Esophagus mucosa (tissue), 1 donor: Measurements from ENCODE around the gene PLK4. TPM values are rescaled to one million over a fixed set of nuclear protein-coding genes. Genes with fewer than 3 reads are reported as not detected.
"Not testable (repeated sequence)": the region's sequence is repeated elsewhere in the genome, so short reads cannot be mapped to it uniquely, and the experiment has no call there.

Experiments
- ATAC-seq: fragments of 200-7000 bp; cut with Tn5 transposase; one replicate; pipeline ENCODE4 v1.9.1; 2020
- total RNA-seq: library from RNA; stranded (reverse); gene quantifications from one replicate; pipeline ENCODE4 v1.2.4, GENCODE V29; 2023
- donor health status: DM: yes; HTN: yes; CAD: no.

The PLK4 gene
- 10.5 TPM for total RNA-seq

DNA sequence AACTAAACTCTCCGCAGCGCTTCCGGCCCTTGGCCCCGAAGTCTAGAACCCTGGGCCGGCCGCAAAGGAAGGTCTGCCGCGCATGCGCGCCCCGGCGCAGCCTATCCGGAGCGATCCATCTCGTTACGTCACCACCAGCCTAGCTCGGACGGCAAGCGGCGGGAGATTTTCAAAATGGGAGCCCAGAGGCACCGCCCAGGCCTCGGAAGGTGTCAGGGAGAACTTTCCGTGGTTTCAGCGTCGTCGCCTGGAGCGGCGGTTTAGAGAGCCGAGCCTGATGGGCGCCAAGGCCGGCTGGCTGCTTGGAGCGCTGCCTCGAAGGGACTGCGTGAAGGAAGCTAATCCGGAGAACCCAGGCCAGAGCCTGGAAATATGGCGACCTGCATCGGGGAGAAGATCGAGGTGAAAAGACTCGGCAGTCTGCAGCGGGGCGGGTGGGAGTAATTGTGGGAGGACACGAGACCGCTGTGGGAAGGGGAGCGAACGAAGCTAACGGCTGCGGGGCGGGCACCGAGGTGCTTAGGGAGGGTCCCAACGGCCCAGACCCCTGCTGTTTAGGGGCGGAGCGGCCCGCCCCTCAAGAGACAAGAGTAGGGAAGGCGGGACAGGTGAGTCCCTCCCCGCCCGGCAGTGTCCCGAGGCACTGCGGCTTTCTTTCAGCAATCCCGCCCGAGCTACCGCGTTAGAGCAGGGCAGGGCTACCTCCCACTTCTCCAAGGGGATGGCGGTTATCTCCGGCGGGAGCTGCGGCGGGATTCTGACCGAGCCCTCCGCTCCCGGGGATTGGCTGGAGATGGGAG is at the start of gene PLK4:
Gene PLK4, plus strand, starts transcription at position 131 of the 800 bp plus-strand sequence. Its CDS starts 242 bp downstream, at position 373.
- ATAC-seq, result peak; percentile 97

DNA sequence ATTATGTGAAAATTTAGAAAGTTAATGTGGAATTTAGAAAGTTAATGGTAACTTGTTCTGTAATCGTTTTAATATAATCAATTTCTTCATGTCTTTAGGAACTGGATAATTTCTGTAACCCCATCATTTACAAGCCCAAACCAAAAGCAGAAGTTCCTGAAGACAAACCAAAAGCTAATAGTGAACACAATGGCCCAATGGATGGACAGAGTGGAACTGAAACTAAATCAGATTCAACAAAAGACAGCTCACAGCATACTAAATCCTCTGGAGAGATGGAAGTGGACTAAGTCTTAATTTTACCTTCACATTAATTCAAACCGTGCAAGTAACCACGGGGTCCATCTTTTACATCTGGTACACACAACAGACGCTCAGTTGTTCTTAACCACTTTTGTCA is 48.1 kb upstream of the PLK4 start:
- ATAC-seq, result no peak

DNA sequence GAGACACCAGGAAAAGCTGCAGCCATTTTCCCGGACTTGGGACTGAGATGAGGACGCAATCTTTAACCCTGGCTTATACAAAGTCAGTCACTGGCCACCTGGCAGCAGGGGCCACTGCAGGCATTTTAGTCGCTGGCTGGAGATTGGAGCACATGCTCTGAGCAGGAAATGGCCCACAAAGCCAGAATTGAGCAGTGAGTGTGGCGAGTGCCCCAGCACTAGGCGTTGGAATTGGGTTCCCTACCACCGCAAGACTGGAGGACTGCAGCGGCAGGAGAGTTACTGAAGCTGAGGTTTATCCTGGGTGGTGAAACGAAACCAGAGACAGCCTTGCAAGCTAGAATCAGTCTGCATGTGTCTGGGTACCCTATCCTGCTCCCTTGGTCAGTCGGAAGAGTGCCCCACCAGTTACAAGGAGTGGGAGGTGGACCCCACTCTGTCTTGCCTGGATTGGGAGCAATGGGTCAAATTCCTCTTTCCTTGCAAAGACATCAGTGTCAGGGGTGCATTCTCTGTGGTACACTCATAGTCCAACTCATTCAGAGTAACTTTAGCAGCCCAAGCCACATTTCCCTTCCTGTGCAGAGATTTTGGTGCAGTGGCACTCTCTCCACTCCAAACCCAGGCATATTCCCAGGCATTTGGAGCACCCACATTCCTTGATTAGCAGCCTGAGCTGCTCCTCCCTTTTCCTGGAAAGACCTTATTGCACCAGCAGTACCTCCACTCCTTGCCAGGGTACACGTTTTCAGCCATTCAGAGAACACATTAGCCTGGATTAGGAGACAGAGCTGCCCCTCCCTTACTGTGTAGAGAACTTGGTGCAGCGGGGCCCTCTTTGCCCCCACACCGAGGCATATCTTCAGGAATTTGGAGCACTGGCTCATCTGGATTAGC is 36.7 kb upstream of the PLK4 start:
- ATAC-seq, result peak; percentile 70

DNA sequence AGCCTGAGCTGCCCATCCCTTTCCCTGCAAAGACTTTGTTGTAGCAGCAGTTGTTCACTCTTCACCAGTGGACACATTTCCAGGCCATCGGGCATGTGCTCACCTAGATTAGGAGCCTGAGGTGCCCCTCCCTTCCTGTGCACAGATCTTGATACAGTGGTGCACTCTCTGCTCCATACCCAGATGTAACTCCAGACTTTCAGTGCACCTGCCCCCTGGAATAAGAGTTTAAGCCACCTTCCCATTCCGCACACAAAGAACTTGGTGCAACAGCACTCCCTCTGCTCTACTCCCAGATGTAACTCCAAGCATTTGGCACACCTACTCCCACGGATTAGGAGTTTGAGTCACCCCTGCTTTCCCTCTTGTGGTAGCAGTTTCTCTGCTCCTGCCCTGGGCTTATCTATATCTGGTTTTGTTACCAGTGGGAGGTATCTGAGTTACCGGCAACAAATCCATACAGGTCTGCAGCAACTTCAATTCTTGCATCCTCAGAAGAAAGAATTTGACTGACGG is 36.0 kb upstream of the PLK4 start:
- peak; percentile 87 for ATAC-seq

DNA sequence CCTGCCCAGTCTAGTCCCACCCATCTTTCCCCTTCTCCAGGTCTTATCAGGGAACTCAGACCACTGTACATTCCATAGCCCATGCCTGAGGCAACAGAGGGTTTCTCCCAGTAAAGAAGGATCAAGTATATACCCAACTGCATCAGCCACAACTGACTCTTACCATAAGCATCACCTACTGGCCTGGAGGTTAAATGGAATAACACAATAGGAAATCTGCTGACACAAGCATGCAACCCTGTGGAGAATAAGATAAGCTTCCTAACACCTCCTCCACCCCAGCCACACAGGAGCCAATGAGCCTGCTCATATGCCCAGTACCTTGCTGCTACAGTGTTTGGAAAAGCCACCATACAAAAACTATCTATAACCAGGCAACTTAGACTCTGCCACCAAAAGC is 34.6 kb upstream of the PLK4 start:
- peak; percentile 6 for ATAC-seq

DNA sequence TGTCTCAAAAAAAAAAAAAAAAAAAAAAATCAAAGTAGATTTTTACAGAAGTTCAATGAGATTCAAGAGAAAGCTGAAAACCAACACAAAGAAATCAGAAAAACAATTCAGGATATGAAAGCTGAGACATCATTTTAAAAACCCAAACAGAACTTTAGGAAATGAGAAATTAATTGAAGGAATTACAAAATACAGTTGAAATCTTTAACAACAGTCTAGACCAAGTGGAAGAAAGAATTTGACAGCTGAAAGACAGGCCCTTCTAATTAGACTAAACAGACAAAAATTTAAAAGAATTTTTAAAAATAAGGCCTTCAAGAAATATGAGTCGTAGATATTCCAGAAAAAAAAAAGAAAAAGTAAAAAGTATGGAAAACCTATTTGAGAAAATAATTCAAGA is 33.9 kb upstream of the PLK4 start:
- no peak for ATAC-seq

DNA sequence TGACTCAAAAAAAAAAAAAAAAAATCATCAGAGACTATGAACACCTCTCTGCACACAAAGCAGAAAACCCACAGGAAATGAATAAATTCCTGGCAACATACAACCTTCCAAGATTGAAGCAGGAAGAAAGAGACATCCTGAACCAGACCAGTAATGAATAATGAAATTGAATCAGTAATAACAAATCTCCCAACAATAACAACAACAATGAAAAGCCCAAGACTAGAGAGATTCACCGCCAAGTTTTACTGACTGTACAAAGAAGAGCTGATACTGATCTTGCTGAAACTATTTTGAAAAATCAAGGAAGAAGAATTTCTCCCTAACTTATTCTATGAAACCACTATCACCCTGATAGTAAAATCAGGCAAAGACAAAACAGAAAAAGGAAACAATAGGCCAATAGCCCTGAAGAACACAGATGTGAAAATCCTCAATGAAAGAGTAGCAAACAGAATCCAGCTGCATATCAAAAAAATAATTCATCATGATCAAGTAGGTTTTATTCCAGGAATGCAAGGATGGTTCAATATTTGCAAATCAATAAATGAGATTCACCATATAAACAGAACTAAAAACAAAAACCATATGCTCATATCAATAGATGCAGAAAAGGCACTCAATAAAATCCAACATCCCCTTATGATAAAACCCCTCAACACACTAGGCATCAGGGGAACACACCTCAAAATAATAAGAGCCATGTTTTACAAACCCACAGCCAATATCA is 31.0 kb upstream of the PLK4 start:
- no peak for ATAC-seq

DNA sequence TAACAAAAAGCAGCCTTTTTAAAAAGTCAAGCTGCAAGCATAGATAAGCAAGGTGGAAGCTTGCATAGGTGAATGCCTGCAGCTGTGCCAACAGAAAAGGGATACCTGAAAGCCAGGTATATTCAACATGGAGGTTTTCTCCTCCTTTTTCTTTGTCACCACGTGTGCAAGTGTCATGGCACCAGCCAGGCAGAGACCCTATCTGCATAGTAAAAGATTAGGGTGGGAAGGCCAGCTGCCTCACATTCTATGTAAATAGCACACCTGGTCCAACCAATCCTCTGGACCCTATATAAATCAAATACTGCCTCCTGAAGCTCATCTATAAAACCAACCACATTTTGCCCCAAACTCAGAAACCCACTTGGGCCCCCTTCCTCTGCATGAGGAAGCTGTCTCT is 28.0 kb upstream of the PLK4 start:
- ATAC-seq, result no peak

DNA sequence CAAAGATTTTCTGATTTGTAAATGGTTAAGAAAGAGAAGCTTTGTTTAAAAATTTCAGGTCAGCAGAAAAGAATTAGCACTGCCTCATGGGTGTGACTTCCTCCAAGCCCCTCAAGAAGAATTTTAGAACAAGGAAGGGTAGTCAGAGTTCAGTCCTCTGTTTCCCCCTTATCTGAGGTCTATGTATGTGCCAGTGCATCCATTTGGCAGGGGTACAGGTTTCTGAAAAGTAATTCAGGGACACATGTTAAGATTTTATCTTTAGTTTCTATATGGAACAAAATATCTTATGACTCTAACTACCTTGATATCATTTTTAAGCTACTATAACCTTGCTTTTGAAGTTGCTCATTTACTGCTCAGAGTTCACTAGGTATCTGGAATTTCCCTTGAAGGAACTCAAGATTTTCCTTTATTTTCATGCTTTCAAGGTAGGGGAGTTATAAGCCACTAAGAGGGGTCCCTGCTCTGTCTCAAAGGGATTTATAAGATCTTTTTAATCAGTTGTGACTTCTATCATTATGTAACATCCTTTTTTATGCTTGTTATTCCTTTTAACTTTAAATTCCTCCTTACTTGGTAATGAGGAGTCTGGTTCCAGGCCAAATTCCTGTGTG is 24.4 kb upstream of the PLK4 start:
- ATAC-seq, result no peak

DNA sequence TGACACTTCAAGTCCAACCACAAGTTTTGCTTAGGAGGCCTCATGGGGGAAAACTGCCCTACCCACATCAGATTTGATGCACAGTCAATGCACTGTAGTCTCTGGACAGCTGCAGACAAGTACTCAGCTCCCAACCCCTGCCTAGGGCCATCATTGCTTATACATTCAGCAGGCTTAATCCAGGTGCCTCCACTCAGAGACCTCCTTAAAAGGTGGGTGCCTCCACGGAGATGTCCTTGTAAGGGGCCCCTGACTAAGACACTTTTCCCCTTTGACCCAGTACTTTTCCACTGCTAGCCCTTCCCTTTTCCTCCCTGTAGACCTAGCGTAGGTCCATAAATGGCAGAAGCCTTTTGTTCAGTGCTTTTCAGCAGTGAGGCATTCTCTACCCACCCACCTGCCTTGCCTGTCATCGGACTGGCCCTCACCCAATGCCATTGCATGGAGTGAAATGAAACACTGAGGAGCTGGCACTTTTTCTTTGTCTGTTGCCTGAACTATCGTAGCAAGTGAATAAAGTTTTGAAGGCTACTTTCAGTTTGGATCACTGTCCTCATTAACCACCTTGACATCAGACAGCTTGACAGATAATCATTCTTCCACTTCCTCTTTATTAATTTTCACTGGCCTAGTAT is 23.8 kb upstream of the PLK4 start:
- ATAC-seq, result peak; percentile 96

DNA sequence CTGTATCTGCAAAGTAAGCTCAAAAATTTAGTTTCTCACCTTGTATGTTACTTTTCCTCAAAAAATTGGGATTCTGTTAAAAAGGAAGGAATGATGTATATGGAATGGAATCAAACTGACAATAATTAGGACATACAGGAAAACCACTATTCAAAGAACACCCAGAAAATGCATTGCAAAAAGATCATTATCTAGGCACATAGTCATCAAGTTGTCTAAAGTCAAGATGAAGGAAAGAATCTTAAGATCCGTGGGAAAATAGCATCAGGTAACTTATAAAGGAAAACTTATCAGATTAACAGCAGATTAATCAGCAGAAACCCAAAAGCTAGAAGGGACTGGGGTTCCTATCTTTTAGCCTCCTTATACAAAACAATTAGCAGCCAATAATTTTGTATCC is 23.1 kb upstream of the PLK4 start:
- ATAC-seq, result no peak

DNA sequence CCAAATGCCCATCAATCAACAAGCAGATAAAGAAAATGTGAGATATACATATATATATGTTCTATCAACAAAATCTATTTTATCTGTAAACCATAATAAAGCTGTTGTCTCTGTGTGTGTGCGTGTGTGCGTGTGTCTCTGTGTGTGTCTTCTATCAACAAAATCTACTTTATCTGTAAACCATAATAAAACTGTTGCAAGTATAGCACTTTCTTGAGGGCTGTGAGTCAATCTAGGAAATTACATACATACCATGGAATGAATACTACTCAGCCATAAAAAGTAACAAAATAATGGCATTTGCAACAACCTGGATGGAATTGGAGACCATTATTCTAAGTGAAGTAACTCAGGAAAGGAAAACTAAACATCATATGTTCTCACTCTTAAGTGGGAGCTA is 12.5 kb upstream of the PLK4 start:
- ATAC-seq, result no peak

DNA sequence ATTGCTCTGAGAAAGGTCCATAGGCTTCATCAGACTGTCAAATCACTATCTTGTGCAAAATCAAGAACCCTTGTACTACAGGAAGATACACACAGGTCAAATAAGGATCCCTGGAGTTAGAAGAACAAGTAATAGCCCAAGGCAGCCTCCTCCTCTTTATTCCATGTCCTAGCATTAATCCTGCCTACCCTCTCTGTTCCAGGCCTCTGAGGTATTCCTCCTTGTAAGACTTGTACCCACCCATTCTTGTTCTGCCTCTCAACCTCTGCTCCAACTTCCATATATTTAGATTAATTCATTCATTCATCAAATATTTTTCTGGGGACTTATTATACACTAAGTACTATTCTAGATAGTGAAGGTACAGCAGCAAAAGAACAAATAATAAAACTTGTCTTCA is 10.4 kb upstream of the PLK4 start:
- ATAC-seq, result no peak

DNA sequence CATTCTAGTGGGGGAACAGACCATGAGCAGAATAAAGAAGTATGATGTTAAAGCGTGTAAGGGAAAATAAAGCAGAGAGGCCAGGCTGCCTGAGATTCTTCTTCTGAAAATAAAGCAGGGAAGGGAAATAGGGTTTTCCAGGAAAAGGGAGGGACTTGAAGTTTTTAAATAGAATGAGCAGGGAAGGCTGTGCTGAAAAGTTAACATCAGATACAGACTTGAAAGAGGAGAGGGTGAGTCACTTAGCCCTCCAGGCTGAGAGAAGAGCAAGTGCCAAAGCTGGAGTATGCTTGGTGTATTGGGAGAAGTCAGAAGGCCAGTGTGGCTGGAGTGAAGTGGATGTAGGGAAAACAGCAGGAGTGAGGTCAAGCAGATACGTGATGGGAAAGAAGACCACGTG is 10.0 kb upstream of the PLK4 start:
- peak; percentile 77 for ATAC-seq

DNA sequence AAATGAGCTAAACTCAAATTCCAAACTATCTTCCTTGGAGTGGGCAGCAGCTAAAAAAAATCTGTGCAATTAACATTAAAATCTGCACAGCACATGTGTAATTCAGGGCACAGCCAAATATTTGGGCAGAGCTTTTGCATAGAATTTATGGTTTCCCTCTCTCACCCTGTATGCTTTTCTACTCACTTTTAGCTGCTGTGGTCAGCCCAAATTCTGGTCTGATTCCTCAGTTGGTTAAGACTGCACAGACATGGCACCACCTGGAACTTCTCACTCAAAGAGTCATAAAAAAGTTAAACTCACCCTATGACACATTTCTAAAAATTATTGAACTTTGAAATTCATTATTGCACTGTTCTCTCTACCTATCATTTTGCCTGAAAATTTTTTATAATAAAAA is 4.9 kb upstream of the PLK4 start:
- ATAC-seq, result no peak

DNA sequence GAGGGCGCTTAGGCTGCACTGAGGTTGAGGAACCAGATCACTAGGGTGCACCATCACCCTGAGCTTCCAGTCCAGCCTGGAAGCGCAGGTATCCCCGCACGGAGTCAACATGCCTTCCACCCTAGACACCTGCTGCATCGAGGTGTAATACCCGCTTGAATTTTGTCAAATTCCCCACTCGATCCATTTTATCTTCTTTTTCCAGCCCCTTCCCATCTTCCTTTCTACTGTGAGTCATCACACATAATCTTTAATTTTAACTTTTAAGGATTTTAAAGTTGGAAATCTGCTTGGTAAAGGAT is 821 bp downstream of the PLK4 start:
- ATAC-seq, result no peak

DNA sequence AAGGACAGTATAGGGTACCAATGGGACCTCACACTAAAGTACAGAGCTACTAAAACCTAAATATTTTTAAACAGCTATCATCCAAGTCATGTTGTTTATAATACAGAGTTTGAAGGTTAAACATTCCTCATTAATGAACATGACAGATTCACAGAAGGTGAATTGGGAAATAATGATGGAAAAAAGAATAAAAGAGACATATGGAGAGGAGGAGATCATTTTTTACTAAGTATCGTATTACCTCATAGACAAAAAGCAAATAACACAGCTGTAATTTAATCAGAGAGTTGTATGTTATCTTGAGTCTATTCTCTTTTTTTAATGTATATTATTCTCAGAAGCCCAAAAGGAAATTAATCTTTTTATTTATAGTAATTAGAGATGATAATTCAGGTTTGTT is 7.9 kb downstream of the PLK4 start:
- no peak for ATAC-seq

DNA sequence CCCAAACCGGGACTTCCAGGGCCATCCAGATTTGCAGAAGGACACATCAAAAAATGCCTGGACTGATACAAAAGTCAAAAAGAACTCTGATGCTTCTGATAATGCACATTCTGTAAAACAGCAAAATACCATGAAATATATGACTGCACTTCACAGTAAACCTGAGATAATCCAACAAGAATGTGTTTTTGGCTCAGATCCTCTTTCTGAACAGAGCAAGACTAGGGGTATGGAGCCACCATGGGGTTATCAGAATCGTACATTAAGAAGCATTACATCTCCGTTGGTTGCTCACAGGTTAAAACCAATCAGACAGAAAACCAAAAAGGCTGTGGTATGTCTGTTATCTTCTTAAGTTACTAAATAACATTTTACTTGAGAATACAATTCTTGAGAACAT is 9.2 kb downstream of the PLK4 start:
- no peak for ATAC-seq

DNA sequence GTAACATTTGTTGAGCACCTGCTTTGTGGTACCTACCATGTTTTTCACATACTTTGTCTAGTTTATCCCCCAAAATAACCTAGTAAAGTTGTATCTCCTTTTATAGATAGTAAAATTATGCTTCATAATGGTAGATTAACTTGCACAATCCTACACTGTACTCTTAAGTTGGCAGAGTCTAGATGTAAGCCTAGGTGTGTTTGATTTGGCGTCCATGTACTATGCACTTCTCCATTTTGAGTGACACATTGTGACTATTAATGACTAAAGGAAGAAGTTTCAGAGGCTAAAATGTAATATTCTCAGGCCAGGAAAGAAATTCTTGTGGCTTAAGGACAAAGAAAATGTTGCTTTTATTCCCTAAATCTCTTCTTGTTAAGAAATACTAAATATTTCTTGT is 15.4 kb downstream of the PLK4 start:
- ATAC-seq, result no peak

DNA sequence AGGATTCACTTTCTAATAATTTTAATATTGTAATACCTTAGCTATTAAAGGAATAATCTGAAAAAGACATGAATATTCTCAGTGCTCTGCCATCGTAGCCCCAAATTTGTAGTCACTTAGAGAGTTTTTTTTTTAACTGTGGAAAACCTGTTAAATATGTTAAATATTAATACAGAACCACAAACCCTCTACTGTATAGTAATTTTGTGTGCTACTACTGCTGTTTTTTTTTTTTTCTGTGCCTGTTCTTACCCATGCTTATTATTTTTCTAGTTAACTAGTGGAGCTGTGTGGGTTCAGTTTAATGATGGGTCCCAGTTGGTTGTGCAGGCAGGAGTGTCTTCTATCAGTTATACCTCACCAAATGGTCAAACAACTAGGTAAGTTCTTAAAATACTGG is 15.8 kb downstream of the PLK4 start:
- no peak for ATAC-seq

DNA sequence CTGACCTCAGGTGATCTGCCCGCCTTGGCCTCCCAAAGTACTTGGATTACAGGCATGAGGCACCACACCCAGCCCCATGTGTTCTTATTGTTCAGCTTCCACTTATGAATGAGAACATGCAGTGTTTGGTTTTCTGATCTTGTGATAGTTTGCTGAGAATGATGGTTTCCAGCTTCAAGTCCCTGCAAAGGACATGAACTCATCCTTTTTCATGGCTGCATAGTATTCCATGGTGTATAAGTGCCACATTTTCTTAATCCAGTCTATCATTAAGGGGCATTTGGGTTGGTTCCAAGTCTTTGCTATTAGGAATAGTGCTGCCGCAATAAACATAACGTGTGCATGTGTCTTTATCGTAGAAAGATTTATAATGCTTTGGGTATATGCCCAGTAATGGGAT is 19.0 kb downstream of the PLK4 start:
- not testable (repeated sequence) for ATAC-seq

DNA sequence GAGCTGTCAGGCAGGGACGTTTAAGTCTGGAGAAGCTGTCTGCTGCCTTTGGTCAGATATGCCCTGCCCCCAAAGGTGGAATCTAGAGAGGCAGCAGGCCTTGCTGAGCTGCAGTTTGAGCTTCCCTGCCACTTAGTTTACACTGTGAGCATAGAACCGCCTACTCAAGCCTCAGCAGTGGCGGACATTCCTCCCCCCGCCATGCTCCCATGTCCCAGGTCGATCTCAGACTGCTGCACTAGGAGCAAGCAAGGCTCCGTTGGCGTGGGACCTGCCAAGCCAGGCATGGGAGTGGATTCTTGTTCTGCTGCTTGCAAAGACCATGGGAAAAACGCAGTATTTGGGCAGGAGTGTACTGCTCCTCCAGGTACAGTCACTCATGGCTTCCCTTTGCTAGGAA is 24.3 kb downstream of the PLK4 start:
- ATAC-seq, result no peak
